ENCODE data around the gene DNAJC16. TPM values are rescaled to one million over a fixed set of nuclear protein-coding genes. Genes with fewer than 3 reads are reported as not detected.

Gene DNAJC16
- total and polyA plus RNA-seq, 9 of the 15 experiments (the other 6 are each of a cell fraction or from before 2014, with no cell fraction given) = 6.9 to 16.8 (median 12.8) TPM

DNA sequence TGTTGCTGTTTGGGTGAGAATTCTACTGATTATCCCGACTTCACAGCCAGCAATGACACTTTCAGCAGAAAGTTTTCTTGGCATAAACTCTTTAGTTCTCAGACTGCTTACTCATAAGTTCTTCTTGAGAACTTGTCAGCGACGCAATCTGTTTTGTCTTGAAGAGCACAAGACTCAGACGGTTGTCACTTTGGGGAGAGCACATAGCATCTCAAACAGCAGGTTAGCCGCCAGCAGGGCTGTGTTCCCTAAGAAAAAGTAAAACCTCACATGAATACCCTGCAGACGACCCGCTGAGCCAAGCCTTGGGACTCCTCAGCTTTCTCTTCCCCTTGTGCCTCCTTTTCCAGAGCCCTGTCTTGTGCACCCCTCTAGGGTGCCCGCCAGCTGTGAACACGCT, 46.8 kb downstream of the DNAJC16 start:
- peaks cover 26% of the 10 kb centered on the region; the same call in 2 of the 3 replicates for H3K36me3 ChIP-seq (ENCODE audit: control insufficient read depth, insufficient read depth, low read length)
- in situ Hi-C loops (cut with MboI) = no loop called here
- no peaks in the 10 kb centered on the region for H4K20me1 ChIP-seq (replicated peaks; ENCODE audit: control insufficient read depth, insufficient read depth, low read length)
- H3K4me1 ChIP-seq (replicated peaks in 1 of 2; ENCODE audit: control insufficient read depth in 2 of 2, insufficient read depth in 2 of 2, low read length in 2 of 2) = peaks cover 0 to 3% of the 10 kb centered on the region in 2 experiments; a peak in 1 of 5 replicates
- no peaks in the 10 kb centered on the region for H3K9me3 ChIP-seq (replicated peaks; ENCODE audit: control insufficient read depth, insufficient read depth, low read depth, low read length)
- H3K9me1 ChIP-seq (ENCODE audit: control insufficient read depth, insufficient read depth, low read length) = no peaks in the 10 kb centered on the region
- no peak for TF ChIP-seq ZBED1 (IDR thresholded peaks at IDR 0.05)
- no peak for TF ChIP-seq SIN3A (IDR thresholded peaks at IDR 0.05; ENCODE audit: borderline replicate concordance in 2 of 2, control insufficient read depth in 1 of 2, low read depth in 2 of 2, low read length in 2 of 2)
- no peak for TF ChIP-seq GABPB1 (CRISPR knock-in tag; IDR thresholded peaks at IDR 0.05)
- TF ChIP-seq, protein P1, sequence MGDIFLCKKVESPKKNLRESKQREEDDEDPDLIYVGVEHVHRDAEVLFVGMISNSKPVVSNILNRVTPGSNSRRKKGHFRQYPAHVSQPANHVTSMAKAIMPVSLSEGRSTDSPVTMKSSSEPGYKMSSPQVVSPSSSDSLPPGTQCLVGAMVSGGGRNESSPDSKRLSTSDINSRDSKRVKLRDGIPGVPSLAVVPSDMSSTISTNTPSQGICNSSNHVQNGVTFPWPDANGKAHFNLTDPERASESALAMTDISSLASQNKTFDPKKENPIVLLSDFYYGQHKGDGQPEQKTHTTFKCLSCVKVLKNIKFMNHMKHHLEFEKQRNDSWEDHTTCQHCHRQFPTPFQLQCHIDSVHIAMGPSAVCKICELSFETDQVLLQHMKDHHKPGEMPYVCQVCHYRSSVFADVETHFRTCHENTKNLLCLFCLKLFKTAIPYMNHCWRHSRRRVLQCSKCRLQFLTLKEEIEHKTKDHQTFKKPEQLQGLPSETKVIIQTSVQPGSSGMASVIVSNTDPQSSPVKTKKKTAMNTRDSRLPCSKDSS (IDR thresholded peaks at IDR 0.05; ENCODE audit: low read depth, partially characterized antibody) = no peak
- no peak for TF ChIP-seq MYC (IDR thresholded peaks at IDR 0.05; ENCODE audit: low read depth, low read length)
- no peak for TF ChIP-seq MYC (CRISPR knock-in tag; IDR thresholded peaks at IDR 0.05; ENCODE audit: borderline replicate concordance, low read depth)
- TF ChIP-seq ESRRA (IDR thresholded peaks at IDR 0.05; ENCODE audit: borderline replicate concordance, low read depth) = no peak
- TF ChIP-seq WHSC1 (IDR thresholded peaks at IDR 0.05; ENCODE audit: low read length) = no peak
- TF ChIP-seq, protein P2, sequence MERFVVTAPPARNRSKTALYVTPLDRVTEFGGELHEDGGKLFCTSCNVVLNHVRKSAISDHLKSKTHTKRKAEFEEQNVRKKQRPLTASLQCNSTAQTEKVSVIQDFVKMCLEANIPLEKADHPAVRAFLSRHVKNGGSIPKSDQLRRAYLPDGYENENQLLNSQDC (CRISPR knock-in tag; IDR thresholded peaks at IDR 0.05) = no peak
- TF ChIP-seq NFE2 (IDR thresholded peaks at IDR 0.05; ENCODE audit: low read depth) = no peak
- TF ChIP-seq, protein P3, sequence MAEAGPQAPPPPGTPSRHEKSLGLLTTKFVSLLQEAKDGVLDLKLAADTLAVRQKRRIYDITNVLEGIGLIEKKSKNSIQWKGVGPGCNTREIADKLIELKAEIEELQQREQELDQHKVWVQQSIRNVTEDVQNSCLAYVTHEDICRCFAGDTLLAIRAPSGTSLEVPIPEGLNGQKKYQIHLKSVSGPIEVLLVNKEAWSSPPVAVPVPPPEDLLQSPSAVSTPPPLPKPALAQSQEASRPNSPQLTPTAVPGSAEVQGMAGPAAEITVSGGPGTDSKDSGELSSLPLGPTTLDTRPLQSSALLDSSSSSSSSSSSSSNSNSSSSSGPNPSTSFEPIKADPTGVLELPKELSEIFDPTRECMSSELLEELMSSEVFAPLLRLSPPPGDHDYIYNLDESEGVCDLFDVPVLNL (CRISPR knock-in tag; IDR thresholded peaks at IDR 0.05; ENCODE audit: low read depth) = no peak
- no peak for TF ChIP-seq RBBP5 (IDR thresholded peaks at IDR 0.05; ENCODE audit: borderline replicate concordance, insufficient read depth, low read length, poor library complexity, severe bottlenecking)
- no peak for TF ChIP-seq CHCHD3 (CRISPR knock-in tag; IDR thresholded peaks at IDR 0.05)
- intact Hi-C loops (cut with micrococcal nuclease) = no loop called here
- H3K4me3 ChIP-seq = no peak overlapping the region
- no peak overlapping the region for H3K27ac ChIP-seq (ENCODE audit: extremely low read depth, low read depth, low read length)
- no peaks in the 10 kb centered on the region for H3K79me2 ChIP-seq (ENCODE audit: control insufficient read depth, insufficient read depth, low read length)
- no peak for ATAC-seq
- no peak overlapping the region for H3K9ac ChIP-seq (ENCODE audit: insufficient read depth in 1 of 2, low read depth in 2 of 2, low read length in 2 of 2)
- H3K4me2 ChIP-seq (ENCODE audit: insufficient read depth, low read length) = no peak overlapping the region
- no TSS peak for BruUV-seq (replicated peaks)
- no peak overlapping the region for H2AFZ ChIP-seq (ENCODE audit: low read depth, low read length)
- no peaks in the 10 kb centered on the region for H3K27me3 ChIP-seq (ENCODE audit: control insufficient read depth in 2 of 2, insufficient read depth in 2 of 2, low read length in 2 of 2)
- no peak for FAIRE-seq
- WGBS (ENCODE audit: insufficient coverage, low coverage, missing lambda C conversion rate) = 50% methylated on average over 9 of the region's 9 CpGs
- POLR2A ChIA-PET = interaction anchor here (0.6 to 1.8 kb wide), 5 partner anchors 14 to 687 kb away, joined by 3 to 8 read pairs (median 3); no protein-coding TSS in a partner anchor
- DNase-seq (ENCODE audit: extremely low read depth in 1 of 4, low spot score in 3 of 4) = no peak
- CTCF ChIA-PET (ENCODE audit: low intra/inter-chr PET ratio) = no interaction called here

Measured in K562 (cell line).